ENCODE data around the gene MAPKAP1.

MAPKAP1 gene

DNA sequence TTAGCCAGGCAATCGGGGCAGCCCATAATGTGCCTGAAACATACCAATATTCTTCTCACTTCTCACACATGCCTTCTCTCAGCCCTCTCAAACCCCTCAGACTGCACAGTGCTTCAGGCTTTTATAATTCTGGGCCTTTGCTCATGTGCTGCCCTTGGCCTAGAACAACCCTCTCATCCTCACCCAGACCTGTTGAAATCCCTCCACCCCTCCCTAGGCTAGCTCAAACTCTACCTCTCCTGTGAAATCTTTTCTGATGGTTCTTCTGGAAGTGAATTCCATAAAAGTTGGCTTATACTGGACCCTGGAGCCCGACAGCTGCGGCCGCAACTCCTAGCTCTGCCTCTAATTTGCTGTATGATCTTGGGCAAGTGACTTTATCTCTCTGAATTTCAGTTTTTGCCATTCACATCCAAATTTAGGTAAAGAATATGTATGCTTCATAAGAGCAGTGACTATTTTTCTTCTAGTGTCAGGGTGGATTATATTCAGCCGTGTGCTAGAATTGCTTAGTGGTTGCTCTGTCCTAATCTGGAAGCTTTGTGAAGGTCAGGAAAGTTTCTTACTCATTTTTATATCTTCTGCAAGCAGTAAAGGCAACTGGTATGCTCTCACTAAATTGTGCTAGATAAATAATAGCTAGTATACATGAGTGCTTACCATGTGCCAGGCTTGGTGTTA lies 221.4 kb downstream of the MAPKAP1 start:
- TF ChIP-seq, protein P1, sequence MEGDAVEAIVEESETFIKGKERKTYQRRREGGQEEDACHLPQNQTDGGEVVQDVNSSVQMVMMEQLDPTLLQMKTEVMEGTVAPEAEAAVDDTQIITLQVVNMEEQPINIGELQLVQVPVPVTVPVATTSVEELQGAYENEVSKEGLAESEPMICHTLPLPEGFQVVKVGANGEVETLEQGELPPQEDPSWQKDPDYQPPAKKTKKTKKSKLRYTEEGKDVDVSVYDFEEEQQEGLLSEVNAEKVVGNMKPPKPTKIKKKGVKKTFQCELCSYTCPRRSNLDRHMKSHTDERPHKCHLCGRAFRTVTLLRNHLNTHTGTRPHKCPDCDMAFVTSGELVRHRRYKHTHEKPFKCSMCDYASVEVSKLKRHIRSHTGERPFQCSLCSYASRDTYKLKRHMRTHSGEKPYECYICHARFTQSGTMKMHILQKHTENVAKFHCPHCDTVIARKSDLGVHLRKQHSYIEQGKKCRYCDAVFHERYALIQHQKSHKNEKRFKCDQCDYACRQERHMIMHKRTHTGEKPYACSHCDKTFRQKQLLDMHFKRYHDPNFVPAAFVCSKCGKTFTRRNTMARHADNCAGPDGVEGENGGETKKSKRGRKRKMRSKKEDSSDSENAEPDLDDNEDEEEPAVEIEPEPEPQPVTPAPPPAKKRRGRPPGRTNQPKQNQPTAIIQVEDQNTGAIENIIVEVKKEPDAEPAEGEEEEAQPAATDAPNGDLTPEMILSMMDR (conservative IDR thresholded peaks at IDR 0.05) = no peak
- no peak for TF ChIP-seq ZFX (IDR thresholded peaks at IDR 0.05)

GRCh38 chr9:125484350-125485282 lies 222.4 kb downstream of the MAPKAP1 start:
- H3K27ac ChIP-seq = no peak overlapping the region
- TF ChIP-seq, protein P1 (conservative IDR thresholded peaks at IDR 0.05) = no peak
- TF ChIP-seq ZFX (IDR thresholded peaks at IDR 0.05) = no peak

More for the DNA sequence above, 221.4 kb downstream of the MAPKAP1 start:
- H3K27ac ChIP-seq = no peak overlapping the region

DNA sequence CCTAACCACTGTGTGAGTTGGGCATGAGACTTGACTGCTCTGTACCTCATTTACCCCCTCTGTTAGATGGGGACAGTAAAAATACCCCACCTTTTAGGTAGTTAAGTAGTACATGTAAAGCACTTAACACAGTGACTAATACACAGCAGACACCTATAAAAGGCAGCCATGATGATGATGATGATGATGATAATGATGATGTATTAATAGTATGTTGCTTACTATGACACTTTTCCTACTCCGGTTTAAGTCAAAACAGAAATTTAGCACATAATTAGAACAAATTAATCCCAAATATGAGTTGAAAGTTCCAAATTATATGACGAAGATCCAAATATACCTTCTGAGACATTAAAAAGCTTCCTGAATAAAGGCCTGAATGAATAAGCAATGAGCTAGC lies 223.3 kb downstream of the MAPKAP1 start:
- no peak overlapping the region for H3K27ac ChIP-seq
- no peak for TF ChIP-seq ZFX (IDR thresholded peaks at IDR 0.05)
- TF ChIP-seq, protein P1 (conservative IDR thresholded peaks at IDR 0.05) = no peak

DNA sequence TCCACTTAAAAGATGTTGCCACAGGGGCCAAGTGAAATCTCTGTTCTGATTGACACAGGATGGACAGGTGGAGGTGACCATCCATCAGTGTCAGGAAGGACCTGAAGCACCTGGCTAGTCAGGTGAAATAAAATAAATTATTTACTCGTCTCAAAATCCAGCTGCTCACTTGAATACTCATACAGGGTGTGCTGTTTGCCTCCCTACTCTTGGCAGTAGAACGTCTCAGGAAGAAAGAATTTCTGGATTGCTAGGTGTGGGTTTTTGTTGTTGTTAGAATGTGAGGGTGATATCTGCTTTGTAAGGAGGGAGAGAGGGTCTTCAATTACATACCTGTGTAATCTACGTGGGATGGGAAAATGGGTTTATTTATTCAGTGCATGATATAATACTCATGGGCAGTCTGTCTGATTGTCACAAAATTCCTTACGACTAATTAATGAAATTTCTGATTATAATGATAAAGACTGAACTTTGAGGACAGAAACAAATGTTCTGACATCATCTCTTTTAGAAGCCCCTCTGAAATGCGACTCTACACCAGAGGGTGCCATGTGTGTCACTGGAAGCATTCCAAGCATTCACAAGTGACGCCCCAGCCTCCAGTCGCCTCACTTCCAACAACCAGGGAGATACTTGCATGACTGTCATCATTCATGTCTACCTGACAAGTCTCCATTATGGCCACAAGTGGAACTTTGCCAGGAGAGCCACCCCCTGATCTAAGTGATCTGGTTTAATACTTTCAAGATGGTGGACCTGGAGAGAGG lies 227.0 kb downstream of the MAPKAP1 start:
- TF ChIP-seq, protein P1 (conservative IDR thresholded peaks at IDR 0.05) = no peak
- TF ChIP-seq ZFX (IDR thresholded peaks at IDR 0.05) = no peak
- no peak overlapping the region for H3K27ac ChIP-seq

- H3K27ac ChIP-seq = no peak overlapping the region
- TF ChIP-seq, protein P1 (conservative IDR thresholded peaks at IDR 0.05) = no peak
- no peak for TF ChIP-seq ZFX (IDR thresholded peaks at IDR 0.05)
Observed at GRCh38 chr9:125477089-125477544, 229.9 kb downstream of the MAPKAP1 start.

- no peak overlapping the region for H3K27ac ChIP-seq
- TF ChIP-seq ZFX (IDR thresholded peaks at IDR 0.05) = no peak
- TF ChIP-seq, protein P1 (conservative IDR thresholded peaks at IDR 0.05) = no peak
Observed at GRCh38 chr9:125476645-125477044, 230.4 kb downstream of the MAPKAP1 start.

Data from C4-2B (cell line).